Fibroblast of lung (primary cell): ENCODE results near the gene STK10. TPM values are rescaled to one million over a fixed set of nuclear protein-coding genes. Genes with fewer than 3 reads are reported as not detected.

ENCODE experiments used
- DNase-seq, 2 donors: peaks; one replicate each; pipeline versions ENCODE4 v3.0.0 to v3.0.0-alpha.2; 2010; ENCODE audit warnings: low read depth in 2 of 2
- H2AFZ ChIP-seq: 2 replicates; pipeline ENCODE4 v1.5.1; 2012; ENCODE audit warnings: low read length, control low read depth, inconsistent platforms
- H3K27ac ChIP-seq: 2 replicates; pipeline ENCODE4 v1.5.1; 2011; ENCODE audit warnings: low read length, control low read depth; ENCODE audit not compliant: insufficient read depth
- H3K27me3 ChIP-seq: 2 replicates; pipeline ENCODE4 v1.5.1; 2011; ENCODE audit warnings: mild to moderate bottlenecking, low read length; ENCODE audit not compliant: control insufficient read depth, insufficient read depth
- H3K36me3 ChIP-seq: 2 replicates; pipeline ENCODE4 v1.5.1; 2011; ENCODE audit warnings: low read length; ENCODE audit not compliant: control insufficient read depth, insufficient read depth
- H3K4me1 ChIP-seq: 2 replicates; pipeline ENCODE4 v1.5.1; 2011; ENCODE audit warnings: low read length; ENCODE audit not compliant: control insufficient read depth, insufficient read depth; ENCODE audit errors: extremely low read depth
- H3K4me2 ChIP-seq: 2 replicates; pipeline ENCODE4 v1.5.1; 2011; ENCODE audit warnings: low read length, control low read depth; ENCODE audit not compliant: insufficient read depth; ENCODE audit errors: extremely low read depth
- H3K4me3 ChIP-seq, 4 experiments: fragments of 200-600 bp in 1 of 4; sonication (generic) in 1 of 4; replicated peaks in 1 of 4; 2 replicates each; pipeline ENCODE4 v1.5.1; 2011 to 2016; ENCODE audit warnings: low read length in 4 of 4, low read depth in 3 of 4, mild to moderate bottlenecking in 3 of 4, control low read depth in 2 of 4, inconsistent platforms in 1 of 4, mixed read lengths in 1 of 4; ENCODE audit not compliant: insufficient read depth in 1 of 4; ENCODE audit errors: control extremely low read depth in 1 of 4
- H3K79me2 ChIP-seq: 2 replicates; pipeline ENCODE4 v1.5.1; 2012; ENCODE audit warnings: mild to moderate bottlenecking, low read length, inconsistent platforms; ENCODE audit not compliant: control insufficient read depth, insufficient read depth
- H3K9ac ChIP-seq: 2 replicates; pipeline ENCODE4 v1.5.1; 2011; ENCODE audit warnings: mild to moderate bottlenecking, low read length, control low read depth; ENCODE audit not compliant: insufficient read depth
- H3K9me3 ChIP-seq: 2 replicates; pipeline ENCODE4 v1.5.1; 2012; ENCODE audit warnings: low read depth, low read length; ENCODE audit not compliant: control insufficient read depth, insufficient read depth
- H4K20me1 ChIP-seq: 2 replicates; pipeline ENCODE4 v1.5.1; 2011; ENCODE audit warnings: low read length; ENCODE audit not compliant: control insufficient read depth, insufficient read depth; ENCODE audit errors: extremely low read depth
- EZH2 ChIP-seq: IDR thresholded peaks from 2 replicates; pipeline ENCODE4 v1.5.1; 2012; ENCODE audit warnings: low read length, control low read depth, mild to moderate bottlenecking; ENCODE audit errors: missing control alignments
- polyA plus RNA-seq, 2 donors: library from polyadenylated mRNA; depleted of rRNA in 1 of 2; stranded (reverse) in 1 of 2; unstranded in 1 of 2; fragments of >200 nt; gene quantifications; 2 replicates each; pipeline ENCODE4 v1.2.1, GENCODE V29; 2011 to 2012; ENCODE audit warnings: missing spikeins in 1 of 2
- total RNA-seq: library from RNA; depleted of rRNA; stranded (reverse); fragments of >200 nt; gene quantifications from 2 replicates; pipeline ENCODE4 v1.2.1, GENCODE V29; 2014
- TF ChIP-seq, protein P1 (sequence below), 2 donors: IDR thresholded peaks in 1 of 2; conservative IDR thresholded peaks in 1 of 2; 1 replicate in 1 of 2; 2 replicates in 1 of 2; pipeline ENCODE4 v1.5.1; 2011 to 2012; ENCODE audit warnings: low read length in 2 of 2, control low read depth in 1 of 2, inconsistent platforms in 1 of 2, low read depth in 1 of 2, mild to moderate bottlenecking in 1 of 2

Gene STK10
- total and polyA plus RNA-seq, 2 donors (not counting 1 experiment from before 2014, with no cell fraction given): 8.9 to 16.0 TPM

DNA sequence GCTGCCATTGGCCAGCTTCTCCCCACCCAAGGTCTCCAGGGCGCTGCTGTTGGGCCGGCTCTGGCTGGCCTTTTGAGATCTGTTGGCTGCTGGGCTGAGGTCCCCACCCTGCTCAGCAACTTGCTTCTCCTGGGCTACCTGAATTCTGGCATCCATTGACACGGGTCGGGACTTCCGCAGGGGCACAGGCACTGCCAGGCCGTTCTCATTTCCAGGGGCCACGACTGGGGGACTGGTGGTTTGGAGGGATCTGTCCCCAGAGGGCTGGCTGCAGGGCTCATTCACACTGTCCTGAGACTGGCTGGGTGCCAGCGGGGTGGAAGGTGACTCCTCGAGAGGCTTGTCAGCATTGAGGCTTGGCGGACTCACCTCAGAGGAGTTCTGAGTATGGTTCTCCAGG is 94.5 kb downstream of the STK10 start:
- Histone ChIP-seq H3K4me2 (no peak overlapping the region), H3K79me2 (no peaks in the 10 kb centered on the region), H3K4me1 (peaks cover 7% of the 10 kb centered on the region), H3K36me3 (peaks cover 7% of the 10 kb centered on the region), H3K9ac (no peak overlapping the region), H3K27me3 (no peaks in the 10 kb centered on the region), H3K4me3 (no peak overlapping the region), H3K27ac (no peak overlapping the region), H4K20me1 (no peaks in the 10 kb centered on the region), H3K9me3 (no peaks in the 10 kb centered on the region), H2AFZ (no peak overlapping the region)
- TF ChIP-seq, protein P1, sequence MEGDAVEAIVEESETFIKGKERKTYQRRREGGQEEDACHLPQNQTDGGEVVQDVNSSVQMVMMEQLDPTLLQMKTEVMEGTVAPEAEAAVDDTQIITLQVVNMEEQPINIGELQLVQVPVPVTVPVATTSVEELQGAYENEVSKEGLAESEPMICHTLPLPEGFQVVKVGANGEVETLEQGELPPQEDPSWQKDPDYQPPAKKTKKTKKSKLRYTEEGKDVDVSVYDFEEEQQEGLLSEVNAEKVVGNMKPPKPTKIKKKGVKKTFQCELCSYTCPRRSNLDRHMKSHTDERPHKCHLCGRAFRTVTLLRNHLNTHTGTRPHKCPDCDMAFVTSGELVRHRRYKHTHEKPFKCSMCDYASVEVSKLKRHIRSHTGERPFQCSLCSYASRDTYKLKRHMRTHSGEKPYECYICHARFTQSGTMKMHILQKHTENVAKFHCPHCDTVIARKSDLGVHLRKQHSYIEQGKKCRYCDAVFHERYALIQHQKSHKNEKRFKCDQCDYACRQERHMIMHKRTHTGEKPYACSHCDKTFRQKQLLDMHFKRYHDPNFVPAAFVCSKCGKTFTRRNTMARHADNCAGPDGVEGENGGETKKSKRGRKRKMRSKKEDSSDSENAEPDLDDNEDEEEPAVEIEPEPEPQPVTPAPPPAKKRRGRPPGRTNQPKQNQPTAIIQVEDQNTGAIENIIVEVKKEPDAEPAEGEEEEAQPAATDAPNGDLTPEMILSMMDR (conservative IDR thresholded peaks at IDR 0.05 in 1 of 2, IDR thresholded peaks at IDR 0.05 in 1 of 2; ENCODE audit: low read depth in 1 of 2, low read length in 2 of 2): no peak
- no peak for DNase-seq

GRCh38 chr5:172091956-172092732 is 95.9 kb downstream of the STK10 start:
- Histone ChIP-seq H3K79me2 (no peaks in the 10 kb centered on the region), H2AFZ (no peak overlapping the region), H3K4me2 (no peak overlapping the region), H3K27ac (no peak overlapping the region), H3K36me3 (peaks cover 7% of the 10 kb centered on the region), H3K9me3 (no peaks in the 10 kb centered on the region), H3K4me1 (peaks cover under 1% of the 10 kb centered on the region), H3K9ac (no peak overlapping the region), H4K20me1 (no peaks in the 10 kb centered on the region), H3K27me3 (no peaks in the 10 kb centered on the region), H3K4me3 (no peak overlapping the region)
- no peak for TF ChIP-seq EZH2
- TF ChIP-seq, protein P1 (conservative IDR thresholded peaks at IDR 0.05 in 1 of 2, IDR thresholded peaks at IDR 0.05 in 1 of 2; ENCODE audit: low read depth in 1 of 2, low read length in 2 of 2): no peak
- no peak for DNase-seq

- DNase-seq: no peak
Observed at GRCh38 chr5:172090976-172091547, 97.0 kb downstream of the STK10 start.

More at GRCh38 chr5:172090976-172091547, 97.0 kb downstream of the STK10 start:
- H3K36me3 ChIP-seq: peaks cover 7% of the 10 kb centered on the region
- no peak overlapping the region for H3K4me3 ChIP-seq
- no peaks in the 10 kb centered on the region for H3K9me3 ChIP-seq
- no peak overlapping the region for H2AFZ ChIP-seq
- H3K79me2 ChIP-seq: no peaks in the 10 kb centered on the region
- no peaks in the 10 kb centered on the region for H3K4me1 ChIP-seq
- no peak overlapping the region for H3K9ac ChIP-seq
- H4K20me1 ChIP-seq: no peaks in the 10 kb centered on the region
- no peak overlapping the region for H3K4me2 ChIP-seq
- no peak for TF ChIP-seq EZH2
- TF ChIP-seq, protein P1 (conservative IDR thresholded peaks at IDR 0.05 in 1 of 2, IDR thresholded peaks at IDR 0.05 in 1 of 2; ENCODE audit: low read depth in 1 of 2, low read length in 2 of 2): no peak
- no peaks in the 10 kb centered on the region for H3K27me3 ChIP-seq
- H3K27ac ChIP-seq: no peak overlapping the region
